Tibial nerve (tissue), 4 donors: ENCODE results near the gene XIAP. TPM values are rescaled to one million over a fixed set of nuclear protein-coding genes. Genes with fewer than 3 reads are reported as not detected.

Source experiments
- DNase-seq, 2 donors: peaks; one replicate each; pipeline ENCODE4 v3.0.0-alpha.2; 2019; ENCODE audit warnings: low spot score in 2 of 2
- H3K27ac ChIP-seq, 4 donors: fragments of 200-600 bp; sonication (generic) in 3 of 4; one replicate each; pipeline ENCODE4 v1.5.1; 2017 to 2019; ENCODE audit warnings: mild to moderate bottlenecking in 1 of 4
- H3K27me3 ChIP-seq, 2 donors: fragments of 200-600 bp; sonication (generic) in 1 of 2; one replicate each; pipeline versions ENCODE4 v1.5.1 to v1.6.0; 2017 to 2019
- H3K36me3 ChIP-seq, 3 donors: fragments of 200-600 bp; sonication (generic); one replicate each; pipeline ENCODE4 v1.5.1; 2018 to 2019
- H3K4me1 ChIP-seq, 4 donors: fragments of 200-600 bp; sonication (generic) in 3 of 4; one replicate each; pipeline ENCODE4 v1.5.1; 2017 to 2019
- H3K4me3 ChIP-seq, 4 donors: fragments of 200-600 bp; sonication (generic) in 3 of 4; one replicate each; pipeline ENCODE4 v1.5.1; 2017 to 2019; ENCODE audit warnings: mild to moderate bottlenecking in 1 of 4, moderate library complexity in 1 of 4
- H3K9me3 ChIP-seq, 4 donors: fragments of 200-600 bp; sonication (generic) in 3 of 4; one replicate each; pipeline ENCODE4 v1.5.1; 2017 to 2019
- EP300 ChIP-seq, 2 donors: sonication (generic); formaldehyde crosslinking; IDR thresholded peaks; one replicate each; pipeline ENCODE4 v1.6.1; 2017; ENCODE audit warnings: antibody characterized with exemption in 2 of 2, mild to moderate bottlenecking in 1 of 2
- POLR2A ChIP-seq, 2 donors: fragments of 450-650 bp; IDR thresholded peaks; one replicate each; pipeline ENCODE4 v1.6.1; 2017; ENCODE audit warnings: antibody characterized with exemption in 2 of 2, mild to moderate bottlenecking in 2 of 2, moderate library complexity in 2 of 2
- WGBS, 2 donors: methylation state at CpG; one replicate each; pipeline ENCODE4 v1.1.5; 2018; 5-methylcytosine and 5-hydroxymethylcytosine counted together
- total RNA-seq, 4 donors: library from RNA; depleted of rRNA; stranded (reverse); fragments of >200 nt; gene quantifications; one replicate each; pipeline ENCODE4 v1.1.0, GENCODE V29; 2016
- TF ChIP-seq, protein P1 (sequence below), 5 experiments: fragments of 200-600 bp in 3 of 5; fragments of 450-650 bp in 2 of 5; sonication (generic) in 3 of 5; IDR thresholded peaks; one replicate each; pipeline ENCODE4 v1.5.1; 2016 to 2019; ENCODE audit warnings: antibody characterized with exemption in 5 of 5, mild to moderate bottlenecking in 3 of 5, moderate library complexity in 2 of 5

XIAP gene
- total RNA-seq, 4 donors from 2014 or later = 18.6 to 38.7 (median 30.4) TPM

DNA sequence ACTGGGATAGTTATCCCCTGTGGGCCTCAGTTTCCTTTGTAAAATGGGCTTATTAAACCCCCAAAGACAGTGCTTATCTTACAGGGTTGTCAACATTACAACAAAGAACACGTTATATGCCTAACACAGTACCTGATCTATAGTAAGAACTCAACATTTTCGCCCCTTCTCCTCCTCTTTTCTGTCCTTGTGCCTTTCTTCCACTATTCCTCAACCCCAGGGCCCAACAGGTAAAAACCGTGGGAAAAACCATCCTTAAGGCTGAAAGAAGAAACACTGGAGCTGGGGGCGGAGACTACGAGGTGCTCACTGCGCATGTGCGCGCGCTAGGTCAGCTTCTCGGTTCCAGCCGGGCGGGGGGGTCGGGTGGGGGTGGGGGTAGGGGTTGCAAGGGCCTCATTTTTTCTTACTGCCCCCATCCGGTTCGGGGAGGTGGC, 426 bp upstream of the XIAP start:
- 1 to 39% methylated on average over 14 to 15 of the region's 15 CpGs for WGBS, 2 donors
- H3K27me3 ChIP-seq = no peaks in the 10 kb centered on the region
- no peak for TF ChIP-seq POLR2A (IDR thresholded peaks at IDR 0.05)
- TF ChIP-seq EP300 (IDR thresholded peaks at IDR 0.05) = no peak
- TF ChIP-seq, protein P1, sequence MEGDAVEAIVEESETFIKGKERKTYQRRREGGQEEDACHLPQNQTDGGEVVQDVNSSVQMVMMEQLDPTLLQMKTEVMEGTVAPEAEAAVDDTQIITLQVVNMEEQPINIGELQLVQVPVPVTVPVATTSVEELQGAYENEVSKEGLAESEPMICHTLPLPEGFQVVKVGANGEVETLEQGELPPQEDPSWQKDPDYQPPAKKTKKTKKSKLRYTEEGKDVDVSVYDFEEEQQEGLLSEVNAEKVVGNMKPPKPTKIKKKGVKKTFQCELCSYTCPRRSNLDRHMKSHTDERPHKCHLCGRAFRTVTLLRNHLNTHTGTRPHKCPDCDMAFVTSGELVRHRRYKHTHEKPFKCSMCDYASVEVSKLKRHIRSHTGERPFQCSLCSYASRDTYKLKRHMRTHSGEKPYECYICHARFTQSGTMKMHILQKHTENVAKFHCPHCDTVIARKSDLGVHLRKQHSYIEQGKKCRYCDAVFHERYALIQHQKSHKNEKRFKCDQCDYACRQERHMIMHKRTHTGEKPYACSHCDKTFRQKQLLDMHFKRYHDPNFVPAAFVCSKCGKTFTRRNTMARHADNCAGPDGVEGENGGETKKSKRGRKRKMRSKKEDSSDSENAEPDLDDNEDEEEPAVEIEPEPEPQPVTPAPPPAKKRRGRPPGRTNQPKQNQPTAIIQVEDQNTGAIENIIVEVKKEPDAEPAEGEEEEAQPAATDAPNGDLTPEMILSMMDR (IDR thresholded peaks at IDR 0.05) = no peak
- H3K9me3 ChIP-seq = no peaks in the 10 kb centered on the region
- no peaks in the 10 kb centered on the region for H3K36me3 ChIP-seq
- DNase-seq = peak; percentile 24 to 71
- peaks cover 0 to 16% (median 0%) of the 10 kb centered on the region in 4 donors for H3K4me1 ChIP-seq
- peak overlapping the region; percentile 86 to 97 (median 96) for H3K27ac ChIP-seq
- peak overlapping the region; percentile 45 to 71 (median 57) for H3K4me3 ChIP-seq

DNA sequence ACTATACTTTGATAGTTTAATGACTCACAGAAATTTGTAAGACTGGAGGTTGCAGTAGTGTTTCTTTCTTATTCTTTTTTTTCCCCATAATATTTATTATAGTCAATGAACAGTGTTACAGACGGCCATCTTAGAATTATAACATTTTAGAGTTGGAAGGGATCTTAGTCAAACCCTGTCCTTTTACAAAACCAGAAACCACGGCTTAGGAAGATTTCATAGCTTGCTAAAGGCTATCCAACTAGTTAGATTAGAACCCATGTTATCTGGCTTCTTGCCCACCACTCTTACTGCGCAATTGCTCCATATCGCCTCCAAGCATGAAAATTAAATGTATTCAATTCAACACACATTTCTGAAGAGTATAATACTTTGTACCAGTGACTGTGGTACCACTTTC, 1.1 kb downstream of the XIAP start:
- H3K27me3 ChIP-seq = no peaks in the 10 kb centered on the region
- no peaks in the 10 kb centered on the region for H3K36me3 ChIP-seq
- WGBS, 2 donors = 2 to 51% methylated on average over 4 of the region's 4 CpGs
- peak overlapping the region; percentile 45 to 71 (median 57) for H3K4me3 ChIP-seq
- H3K4me1 ChIP-seq = peaks cover 0 to 16% (median 0%) of the 10 kb centered on the region in 4 donors
- peak overlapping the region; percentile 86 to 97 (median 96) for H3K27ac ChIP-seq
- no peaks in the 10 kb centered on the region for H3K9me3 ChIP-seq
- TF ChIP-seq EP300 (IDR thresholded peaks at IDR 0.05) (no peak), POLR2A (IDR thresholded peaks at IDR 0.05) (no peak)
- TF ChIP-seq, protein P1 (IDR thresholded peaks at IDR 0.05) = no peak
- DNase-seq = no peak

DNA sequence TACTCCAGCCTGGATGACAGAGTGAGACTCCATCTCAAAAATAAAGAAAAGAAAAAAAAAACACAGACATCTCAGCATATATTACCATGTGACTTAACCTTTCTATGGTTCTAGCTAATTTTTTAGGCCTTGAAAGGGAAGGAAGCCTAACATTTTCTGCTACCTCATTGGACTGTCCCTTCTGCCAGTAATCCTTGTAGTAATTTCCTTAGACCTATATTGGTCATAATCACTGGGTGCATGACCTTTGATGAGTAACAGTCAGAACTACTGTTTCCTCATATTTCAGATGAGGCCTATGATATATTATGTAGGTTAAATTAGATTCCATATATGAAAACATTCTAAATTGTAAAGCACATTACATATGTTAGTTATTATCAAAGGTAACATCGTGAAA, 9.6 kb downstream of the XIAP start:
- Histone ChIP-seq H3K36me3 (no peaks in the 10 kb centered on the region), H3K27ac (no peak overlapping the region), H3K27me3 (no peaks in the 10 kb centered on the region), H3K4me1 (no peaks in the 10 kb centered on the region), H3K9me3 (no peaks in the 10 kb centered on the region), H3K4me3 (no peak overlapping the region)
- TF ChIP-seq, protein P1 (IDR thresholded peaks at IDR 0.05) = no peak
- TF ChIP-seq POLR2A (IDR thresholded peaks at IDR 0.05) (no peak), EP300 (IDR thresholded peaks at IDR 0.05) (no peak)
- 74 to 86% methylated on average over 1 of the region's 1 CpG for WGBS, 2 donors
- DNase-seq = no peak

DNA sequence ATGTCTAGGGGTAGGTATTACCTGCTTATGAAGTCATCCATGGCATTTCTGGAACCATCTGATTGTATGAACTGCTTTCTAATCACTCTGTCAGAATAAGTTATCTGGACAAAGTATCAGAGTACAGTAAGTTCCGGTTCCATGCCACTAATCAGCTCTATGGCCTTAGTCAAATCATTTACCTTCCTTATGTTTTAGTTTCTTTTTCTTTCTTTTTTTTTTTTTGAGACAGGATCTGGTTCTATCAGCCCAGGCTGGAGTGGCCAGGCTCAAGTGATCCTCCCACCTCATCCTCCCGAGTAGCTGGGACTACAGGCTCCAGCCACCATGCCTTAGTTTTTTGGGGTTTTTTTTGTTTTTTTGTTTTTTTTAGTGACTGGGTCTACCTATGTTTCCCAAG, 11.5 kb downstream of the XIAP start:
- Histone ChIP-seq H3K27ac (no peak overlapping the region), H3K4me1 (no peaks in the 10 kb centered on the region), H3K4me3 (no peak overlapping the region), H3K27me3 (no peaks in the 10 kb centered on the region), H3K36me3 (no peaks in the 10 kb centered on the region), H3K9me3 (no peaks in the 10 kb centered on the region)
- 77 to 96% methylated on average over 2 of the region's 2 CpGs for WGBS, 2 donors
- no peak for TF ChIP-seq POLR2A (IDR thresholded peaks at IDR 0.05)
- TF ChIP-seq, protein P1 (IDR thresholded peaks at IDR 0.05) = no peak
- no peak for TF ChIP-seq EP300 (IDR thresholded peaks at IDR 0.05)
- no peak for DNase-seq

DNA sequence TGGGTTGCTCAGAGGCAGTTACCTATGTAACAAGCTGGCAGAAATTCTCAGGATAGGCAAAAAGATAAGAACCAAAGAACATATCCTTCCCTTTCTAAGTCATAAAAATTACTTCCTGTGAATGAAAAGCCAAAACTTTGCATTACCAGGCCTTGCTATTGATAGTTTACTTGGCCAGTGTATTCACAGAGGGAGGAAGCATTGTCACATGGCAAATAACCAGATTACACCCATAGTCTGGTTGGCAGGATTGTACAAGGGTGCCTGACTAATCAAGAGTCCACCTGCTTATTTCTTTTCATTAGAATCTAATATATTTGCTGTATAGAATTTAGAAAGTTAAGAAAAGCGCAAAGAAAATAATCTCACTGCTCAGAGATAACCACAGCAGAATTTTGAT, 14.1 kb downstream of the XIAP start:
- Histone ChIP-seq H3K4me1 (peaks cover 0 to 5% (median 0%) of the 10 kb centered on the region in 4 donors), H3K4me3 (no peak overlapping the region), H3K9me3 (no peaks in the 10 kb centered on the region), H3K27me3 (no peaks in the 10 kb centered on the region), H3K36me3 (no peaks in the 10 kb centered on the region), H3K27ac (no peak overlapping the region)
- no peak for DNase-seq
- 98 to 100% methylated on average over 1 of the region's 1 CpG for WGBS, 2 donors
- TF ChIP-seq POLR2A (IDR thresholded peaks at IDR 0.05) (no peak), EP300 (IDR thresholded peaks at IDR 0.05) (no peak)
- TF ChIP-seq, protein P1 (IDR thresholded peaks at IDR 0.05) = no peak
